Lung (tissue), 12 donors: Measurements from ENCODE around the gene MLLT1. TPM values are rescaled to one million over a fixed set of nuclear protein-coding genes. Genes with fewer than 3 reads are reported as not detected.

Experiments
- ATAC-seq: fragments of 200-7000 bp; cut with Tn5 transposase; one replicate; pipeline ENCODE4 v1.9.1; 2020; ENCODE audit warnings: moderate number of reproducible peaks; ENCODE audit not compliant: insufficient read depth, low FRiP score
- DNase-seq, 3 donors: peaks; one replicate each; pipeline ENCODE4 v3.0.0-alpha.2; 2013 to 2017
- H3K27ac ChIP-seq, 2 donors: one replicate each; pipeline ENCODE4 v1.5.1; 2013; ENCODE audit warnings: mild to moderate bottlenecking in 2 of 2, moderate library complexity in 2 of 2, control low read depth in 1 of 2, inconsistent platforms in 1 of 2, low read depth in 1 of 2, low read length in 1 of 2
- H3K27me3 ChIP-seq, 3 donors: one replicate each; pipeline ENCODE4 v1.5.1; 2013; ENCODE audit warnings: low read length in 2 of 3; ENCODE audit not compliant: control insufficient read depth in 3 of 3, insufficient read depth in 3 of 3
- H3K36me3 ChIP-seq, 4 donors: one replicate each; pipeline ENCODE4 v1.5.1; 2013; ENCODE audit warnings: low read length in 4 of 4, mild to moderate bottlenecking in 1 of 4, moderate library complexity in 1 of 4; ENCODE audit not compliant: control insufficient read depth in 4 of 4, insufficient read depth in 4 of 4
- H3K4me1 ChIP-seq, 5 donors: one replicate each; pipeline ENCODE4 v1.5.1; 2013; ENCODE audit warnings: low read length in 5 of 5, mild to moderate bottlenecking in 2 of 5, moderate library complexity in 1 of 5; ENCODE audit not compliant: control insufficient read depth in 5 of 5, insufficient read depth in 5 of 5
- H3K4me3 ChIP-seq: one replicate; pipeline ENCODE4 v1.5.1; 2013; ENCODE audit warnings: mild to moderate bottlenecking, control low read depth, moderate library complexity
- H3K9ac ChIP-seq, 2 donors: one replicate each; pipeline ENCODE4 v1.5.1; 2013; ENCODE audit warnings: low read length in 2 of 2, control low read depth in 1 of 2; ENCODE audit not compliant: insufficient read depth in 1 of 2
- H3K9me3 ChIP-seq, 4 donors: one replicate each; pipeline ENCODE4 v1.5.1; 2013; ENCODE audit warnings: low read length in 3 of 4, mild to moderate bottlenecking in 1 of 4, moderate library complexity in 1 of 4; ENCODE audit not compliant: control insufficient read depth in 4 of 4, insufficient read depth in 3 of 4
- WGBS, 2 donors: extraction: QIAGEN DNeasy Blood & Tissue Kit; methylation state at CpG; one replicate each; pipeline ENCODE4 v1.1.7; 2013; 5-methylcytosine and 5-hydroxymethylcytosine counted together
- polyA plus RNA-seq, 2 donors: library from polyadenylated mRNA; stranded (reverse); fragments of 200-250 nt; gene quantifications; one replicate each; pipeline ENCODE4 v1.2.1, GENCODE V29; 2013
- total RNA-seq, 2 donors: library from RNA; depleted of rRNA in 1 of 2; stranded (reverse); fragments of >200 nt in 1 of 2; gene quantifications; one replicate each; pipeline ENCODE4 v1.2.1, GENCODE V29; 2014 to 2021
- TF ChIP-seq, protein P1 (sequence below): IDR thresholded peaks from 2 replicates; pipeline ENCODE4 v1.5.1; 2012; ENCODE audit warnings: mild to moderate bottlenecking; ENCODE audit errors: control extremely low read depth, extremely low read depth
- donor health status: control.
- donor health status: control.
- donor health status: Bipolar disorder and iron deficiency.
- donor health status: healthy.
- donor health status: DM: yes; HTN: yes; CAD: no.

MLLT1 gene
- total and polyA plus RNA-seq, 4 donors = 24.8 to 120 (median 36.2) TPM

GRCh38 chr19:6246174-6247006 lies 33.4 kb downstream of the MLLT1 start:
- TF ChIP-seq, protein P1, sequence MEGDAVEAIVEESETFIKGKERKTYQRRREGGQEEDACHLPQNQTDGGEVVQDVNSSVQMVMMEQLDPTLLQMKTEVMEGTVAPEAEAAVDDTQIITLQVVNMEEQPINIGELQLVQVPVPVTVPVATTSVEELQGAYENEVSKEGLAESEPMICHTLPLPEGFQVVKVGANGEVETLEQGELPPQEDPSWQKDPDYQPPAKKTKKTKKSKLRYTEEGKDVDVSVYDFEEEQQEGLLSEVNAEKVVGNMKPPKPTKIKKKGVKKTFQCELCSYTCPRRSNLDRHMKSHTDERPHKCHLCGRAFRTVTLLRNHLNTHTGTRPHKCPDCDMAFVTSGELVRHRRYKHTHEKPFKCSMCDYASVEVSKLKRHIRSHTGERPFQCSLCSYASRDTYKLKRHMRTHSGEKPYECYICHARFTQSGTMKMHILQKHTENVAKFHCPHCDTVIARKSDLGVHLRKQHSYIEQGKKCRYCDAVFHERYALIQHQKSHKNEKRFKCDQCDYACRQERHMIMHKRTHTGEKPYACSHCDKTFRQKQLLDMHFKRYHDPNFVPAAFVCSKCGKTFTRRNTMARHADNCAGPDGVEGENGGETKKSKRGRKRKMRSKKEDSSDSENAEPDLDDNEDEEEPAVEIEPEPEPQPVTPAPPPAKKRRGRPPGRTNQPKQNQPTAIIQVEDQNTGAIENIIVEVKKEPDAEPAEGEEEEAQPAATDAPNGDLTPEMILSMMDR = no peak
- Histone ChIP-seq H3K27ac (no peak overlapping the region), H3K4me1 (peaks cover 13 to 35% (median 21%) of the 10 kb centered on the region in 5 donors), H3K4me3 (no peak overlapping the region), H3K9ac (no peak overlapping the region), H3K9me3 (peaks cover 0 to 12% (median 0%) of the 10 kb centered on the region in 4 donors), H3K27me3 (no peaks in the 10 kb centered on the region), H3K36me3 (peaks cover 0 to 10% (median 4%) of the 10 kb centered on the region in 4 donors)
- ATAC-seq (no peak), DNase-seq (no peak)
- WGBS, 2 donors = 92 to 93% methylated on average over 20 of the region's 20 CpGs

DNA sequence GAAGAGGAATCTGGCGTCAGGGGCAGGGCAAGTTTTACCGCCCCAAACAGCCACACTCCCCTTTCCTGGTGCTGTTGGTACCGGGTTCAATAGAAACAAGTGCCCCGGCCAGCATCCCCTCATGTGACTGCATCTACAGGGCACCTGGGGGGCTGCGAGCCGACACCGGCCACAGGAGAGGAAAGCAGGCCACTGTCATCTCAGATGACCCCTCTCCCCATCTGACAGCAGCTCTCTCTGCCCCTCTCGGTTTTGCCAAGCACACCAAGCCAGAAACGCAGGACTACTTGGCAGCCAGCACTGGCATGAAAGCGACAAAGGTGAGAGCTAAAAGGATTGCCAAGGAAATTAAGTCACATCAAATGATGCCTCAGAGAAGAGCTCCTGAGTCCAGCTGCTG lies 37.1 kb downstream of the MLLT1 start:
- H3K4me1 ChIP-seq = peaks cover 0 to 41% (median 27%) of the 10 kb centered on the region in 5 donors
- peaks cover 0 to 12% (median 0%) of the 10 kb centered on the region in 4 donors for H3K9me3 ChIP-seq
- H3K4me3 ChIP-seq = no peak overlapping the region
- no peak overlapping the region for H3K9ac ChIP-seq
- H3K27me3 ChIP-seq = no peaks in the 10 kb centered on the region
- ATAC-seq = no peak
- H3K27ac ChIP-seq = peak overlapping the region in 1 of 2 donors; percentile 8
- no peak for DNase-seq
- TF ChIP-seq, protein P1 = no peak
- H3K36me3 ChIP-seq = peaks cover 0 to 7% (median 4%) of the 10 kb centered on the region in 4 donors
- 72 to 80% methylated on average over 10 of the region's 10 CpGs for WGBS, 2 donors

- TF ChIP-seq, protein P1 = no peak
- peaks cover 4 to 41% (median 27%) of the 10 kb centered on the region in 5 donors for H3K4me1 ChIP-seq
- peak in 1 of 3 donors; percentile 61 for DNase-seq
- ATAC-seq = no peak
- peaks cover 0 to 10% (median 0%) of the 10 kb centered on the region in 4 donors for H3K9me3 ChIP-seq
- H3K27ac ChIP-seq = no peak overlapping the region
- H3K4me3 ChIP-seq = no peak overlapping the region
- WGBS, 2 donors = 78 to 85% methylated on average over 25 of the region's 25 CpGs
- no peaks in the 10 kb centered on the region for H3K27me3 ChIP-seq
- H3K9ac ChIP-seq = no peak overlapping the region
- H3K36me3 ChIP-seq = peaks cover 0 to 5% (median 1%) of the 10 kb centered on the region in 4 donors
Measured at GRCh38 chr19:6241680-6242377, 37.9 kb downstream of the MLLT1 start.
